ENCODE data around the gene ZDHHC7.
A peak's percentile ranks its signal among the peaks of the same experiment; 100 is the strongest.

Gene ZDHHC7

GRCh38 chr16:84959045-84959576 lies 52.2 kb downstream of the ZDHHC7 start:
- H3K79me2 ChIP-seq (ENCODE audit: insufficient read depth, low read length) = no peaks in the 10 kb centered on the region
- no peak overlapping the region for H3K4me2 ChIP-seq (ENCODE audit: low read length)
- H3K4me1 ChIP-seq (ENCODE audit: insufficient read depth, low read length, severe bottlenecking) = no peaks in the 10 kb centered on the region
- H3F3A ChIP-seq (ENCODE audit: insufficient read depth, low read length) = no peaks in the 10 kb centered on the region
- no peak overlapping the region for H3K27ac ChIP-seq (ENCODE audit: low read depth, low read length, poor library complexity, severe bottlenecking)
- no peaks in the 10 kb centered on the region for H3K9me2 ChIP-seq (ENCODE audit: low read depth, low read length)
- peaks cover 6% of the 10 kb centered on the region; the same call in 1 of the 2 replicates for H3K27me3 ChIP-seq (ENCODE audit: insufficient read depth, low read length)
- no peaks in the 10 kb centered on the region for H4K20me1 ChIP-seq (ENCODE audit: insufficient read depth, low read length)
- no peak overlapping the region for H3K9ac ChIP-seq (ENCODE audit: low read length)
- no peaks in the 10 kb centered on the region for H3K36me3 ChIP-seq (ENCODE audit: insufficient read depth, low read length)
- H3K4me3 ChIP-seq (ENCODE audit: low read depth, low read length, poor library complexity, severe bottlenecking) = no peak overlapping the region
- H2AFZ ChIP-seq (ENCODE audit: low read length) = no peak overlapping the region
- TF ChIP-seq CTCF (IDR thresholded peaks at IDR 0.05; ENCODE audit: low read length) (peak; percentile 24; the same call in 1 of the 2 replicates), EZH2 (IDR thresholded peaks at IDR 0.05; ENCODE audit: borderline replicate concordance, low read length) (no peak)
- H3K9me3 ChIP-seq (ENCODE audit: low read length) = no peaks in the 10 kb centered on the region

- Histone ChIP-seq H3K9ac (ENCODE audit: low read length) (no peak overlapping the region), H3K9me3 (ENCODE audit: low read length) (no peaks in the 10 kb centered on the region), H3K27me3 (ENCODE audit: insufficient read depth, low read length) (peaks cover 6% of the 10 kb centered on the region; the same call in 1 of the 2 replicates), H3K79me2 (ENCODE audit: insufficient read depth, low read length) (no peaks in the 10 kb centered on the region), H3K27ac (ENCODE audit: low read depth, low read length, poor library complexity, severe bottlenecking) (no peak overlapping the region), H3K4me2 (ENCODE audit: low read length) (no peak overlapping the region), H4K20me1 (ENCODE audit: insufficient read depth, low read length) (no peaks in the 10 kb centered on the region), H3K36me3 (ENCODE audit: insufficient read depth, low read length) (no peaks in the 10 kb centered on the region), H3K4me1 (ENCODE audit: insufficient read depth, low read length, severe bottlenecking) (no peaks in the 10 kb centered on the region), H3K4me3 (ENCODE audit: low read depth, low read length, poor library complexity, severe bottlenecking) (no peak overlapping the region), H3F3A (ENCODE audit: insufficient read depth, low read length) (no peaks in the 10 kb centered on the region), H3K9me2 (ENCODE audit: low read depth, low read length) (no peaks in the 10 kb centered on the region), H2AFZ (ENCODE audit: low read length) (no peak overlapping the region)
- TF ChIP-seq EZH2 (IDR thresholded peaks at IDR 0.05; ENCODE audit: borderline replicate concordance, low read length) = no peak
- no peak for TF ChIP-seq CTCF (IDR thresholded peaks at IDR 0.05; ENCODE audit: low read length)
These were observed 53.5 kb downstream of the ZDHHC7 start for GRCh38 chr16:84957792-84958191.

- Histone ChIP-seq H3K4me3 (ENCODE audit: low read depth, low read length, poor library complexity, severe bottlenecking) (no peak overlapping the region), H3K27ac (ENCODE audit: low read depth, low read length, poor library complexity, severe bottlenecking) (no peak overlapping the region), H4K20me1 (ENCODE audit: insufficient read depth, low read length) (no peaks in the 10 kb centered on the region), H3K4me2 (ENCODE audit: low read length) (no peak overlapping the region), H3K27me3 (ENCODE audit: insufficient read depth, low read length) (peaks cover 6% of the 10 kb centered on the region; the same call in 1 of the 2 replicates), H3K9ac (ENCODE audit: low read length) (no peak overlapping the region), H3K9me2 (ENCODE audit: low read depth, low read length) (no peaks in the 10 kb centered on the region), H3K9me3 (ENCODE audit: low read length) (no peaks in the 10 kb centered on the region), H3K79me2 (ENCODE audit: insufficient read depth, low read length) (no peaks in the 10 kb centered on the region), H3K4me1 (ENCODE audit: insufficient read depth, low read length, severe bottlenecking) (no peaks in the 10 kb centered on the region), H3K36me3 (ENCODE audit: insufficient read depth, low read length) (no peaks in the 10 kb centered on the region), H3F3A (ENCODE audit: insufficient read depth, low read length) (no peaks in the 10 kb centered on the region), H2AFZ (ENCODE audit: low read length) (no peak overlapping the region)
- TF ChIP-seq CTCF (IDR thresholded peaks at IDR 0.05; ENCODE audit: low read length) = no peak
- no peak for TF ChIP-seq EZH2 (IDR thresholded peaks at IDR 0.05; ENCODE audit: borderline replicate concordance, low read length)
These were observed 54.1 kb downstream of the ZDHHC7 start for GRCh38 chr16:84957192-84957591.

All from OCI-LY1 (cell line).